Upper lobe of left lung (tissue), 6 donors: ENCODE results near the gene SLC25A31. TPM values are rescaled to one million over a fixed set of nuclear protein-coding genes. Genes with fewer than 3 reads are reported as not detected.

Experiments
- ATAC-seq, 2 donors: fragments of 200-7000 bp; cut with Tn5 transposase; one replicate each; pipeline ENCODE4 v1.9.1; 2022; ENCODE audit warnings: mild to moderate bottlenecking in 2 of 2, moderate library complexity in 2 of 2; ENCODE audit not compliant: low FRiP score in 2 of 2
- DNase-seq, 2 donors: peaks; one replicate each; pipeline ENCODE4 v3.0.0-alpha.2; 2019 to 2020
- H3K27ac ChIP-seq, 4 donors: fragments of 200-600 bp; sonication (generic); one replicate each; pipeline ENCODE4 v1.5.1; 2016 to 2019
- H3K27me3 ChIP-seq, 4 donors: fragments of 200-600 bp; sonication (generic); one replicate each; pipeline ENCODE4 v1.5.1; 2017 to 2019
- H3K36me3 ChIP-seq, 4 donors: fragments of 200-600 bp; sonication (generic); one replicate each; pipeline ENCODE4 v1.5.1; 2016 to 2019
- H3K4me1 ChIP-seq, 4 donors: fragments of 200-600 bp; sonication (generic); one replicate each; pipeline ENCODE4 v1.5.1; 2018 to 2019
- H3K4me3 ChIP-seq, 4 donors: fragments of 200-600 bp; sonication (generic); one replicate each; pipeline ENCODE4 v1.5.1; 2017 to 2019; ENCODE audit warnings: mild to moderate bottlenecking in 2 of 4, moderate library complexity in 1 of 4
- H3K9me3 ChIP-seq, 4 donors: fragments of 200-600 bp; sonication (generic); one replicate each; pipeline ENCODE4 v1.5.1; 2018 to 2019
- CTCF ChIP-seq, 6 experiments: fragments of 450-650 bp in 4 of 6; fragments of 200-600 bp in 2 of 6; sonication (generic) in 2 of 6; IDR thresholded peaks; one replicate each; pipeline ENCODE4 v1.5.1; 2016 to 2019; ENCODE audit warnings: antibody characterized with exemption in 6 of 6
- EP300 ChIP-seq, 4 donors: sonication (generic); formaldehyde crosslinking; IDR thresholded peaks; one replicate each; pipeline ENCODE4 v1.5.1; 2017; ENCODE audit warnings: antibody characterized with exemption in 4 of 4, control low read depth in 2 of 4
- POLR2A ChIP-seq, 4 donors: fragments of 450-650 bp; IDR thresholded peaks; one replicate each; pipeline ENCODE4 v1.5.1; 2016 to 2017; ENCODE audit warnings: antibody characterized with exemption in 4 of 4, mild to moderate bottlenecking in 2 of 4
- POLR2AphosphoS5 ChIP-seq, 2 donors: sonication (generic); formaldehyde crosslinking; IDR thresholded peaks; one replicate each; pipeline ENCODE4 v1.5.1; 2017; ENCODE audit warnings: antibody characterized with exemption in 2 of 2
- WGBS, 2 donors: methylation state at CpG; one replicate each; pipeline ENCODE4 v1.1.5; 2017 to 2018; 5-methylcytosine and 5-hydroxymethylcytosine counted together
- total RNA-seq, 6 donors: library from RNA; depleted of rRNA in 4 of 6; stranded (reverse); fragments of >200 nt in 4 of 6; gene quantifications; one replicate each; pipeline versions ENCODE4 v1.1.0 to v1.2.1, GENCODE V29; 2016 to 2021
- donor health status: DM: no; HTN: no; CAD: no; lungs with moderate emphysema.
- donor health status: DM: no; HTN: yes; CAD: no; lungs with severe emphysema.

SLC25A31 gene
- total RNA-seq, 6 donors from 2014 or later: not detected

GRCh38 chr4:127783955-127784770, 54.0 kb downstream of the SLC25A31 start:
- TF ChIP-seq POLR2AphosphoS5 (IDR thresholded peaks at IDR 0.05) (no peak), CTCF (IDR thresholded peaks at IDR 0.05) (no peak), EP300 (IDR thresholded peaks at IDR 0.05) (no peak), POLR2A (IDR thresholded peaks at IDR 0.05) (no peak)
- WGBS, 2 donors: 83 to 84% methylated on average over 9 of the region's 9 CpGs
- no peaks in the 10 kb centered on the region for H3K9me3 ChIP-seq
- ATAC-seq: no peak
- H3K27ac ChIP-seq: no peak overlapping the region
- H3K36me3 ChIP-seq: no peaks in the 10 kb centered on the region
- H3K4me3 ChIP-seq: no peak overlapping the region
- DNase-seq: no peak
- H3K4me1 ChIP-seq: peaks cover 0 to 21% (median 11%) of the 10 kb centered on the region in 4 donors
- no peaks in the 10 kb centered on the region for H3K27me3 ChIP-seq

- H3K4me3 ChIP-seq: no peak overlapping the region
- H3K9me3 ChIP-seq: no peaks in the 10 kb centered on the region
- 71 to 85% methylated on average over 2 of the region's 2 CpGs for WGBS, 2 donors
- H3K4me1 ChIP-seq: no peaks in the 10 kb centered on the region
- no peak for ATAC-seq
- DNase-seq: no peak
- no peaks in the 10 kb centered on the region for H3K27me3 ChIP-seq
- no peak overlapping the region for H3K27ac ChIP-seq
- H3K36me3 ChIP-seq: no peaks in the 10 kb centered on the region
- TF ChIP-seq POLR2AphosphoS5 (IDR thresholded peaks at IDR 0.05): no peak
- peak in 2 of 6 experiments; percentile 6 to 16 for TF ChIP-seq CTCF (IDR thresholded peaks at IDR 0.05)
Measured at GRCh38 chr4:127788517-127788916, 58.3 kb downstream of the SLC25A31 start.

DNA sequence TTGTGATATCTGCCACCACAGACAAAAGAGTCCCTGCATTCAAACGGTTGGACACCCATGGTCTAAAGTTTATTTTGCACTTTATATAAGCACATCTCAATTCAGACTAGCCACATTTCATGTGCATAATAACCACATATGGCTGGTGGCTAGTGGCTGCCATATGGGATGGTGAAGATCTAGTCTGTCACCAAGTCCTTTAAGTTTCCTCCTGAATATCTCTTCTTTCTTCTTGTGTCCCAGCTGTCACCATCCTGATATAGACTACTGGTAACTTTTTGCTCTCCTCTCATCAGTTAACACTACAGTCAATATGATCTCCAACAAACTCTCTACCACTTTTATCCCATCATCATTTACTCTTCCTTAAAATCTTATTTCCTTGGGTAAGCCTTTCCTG, 61.2 kb downstream of the SLC25A31 start:
- 73 to 75% methylated on average over 1 of the region's 1 CpG for WGBS, 2 donors
- ATAC-seq: no peak
- Histone ChIP-seq H3K27me3 (no peaks in the 10 kb centered on the region), H3K36me3 (no peaks in the 10 kb centered on the region), H3K4me1 (no peaks in the 10 kb centered on the region), H3K27ac (no peak overlapping the region), H3K9me3 (no peaks in the 10 kb centered on the region), H3K4me3 (no peak overlapping the region)
- no peak for DNase-seq
- no peak for TF ChIP-seq EP300 (IDR thresholded peaks at IDR 0.05)
- TF ChIP-seq CTCF (IDR thresholded peaks at IDR 0.05): no peak
- no peak for TF ChIP-seq POLR2A (IDR thresholded peaks at IDR 0.05)
- no peak for TF ChIP-seq POLR2AphosphoS5 (IDR thresholded peaks at IDR 0.05)

DNA sequence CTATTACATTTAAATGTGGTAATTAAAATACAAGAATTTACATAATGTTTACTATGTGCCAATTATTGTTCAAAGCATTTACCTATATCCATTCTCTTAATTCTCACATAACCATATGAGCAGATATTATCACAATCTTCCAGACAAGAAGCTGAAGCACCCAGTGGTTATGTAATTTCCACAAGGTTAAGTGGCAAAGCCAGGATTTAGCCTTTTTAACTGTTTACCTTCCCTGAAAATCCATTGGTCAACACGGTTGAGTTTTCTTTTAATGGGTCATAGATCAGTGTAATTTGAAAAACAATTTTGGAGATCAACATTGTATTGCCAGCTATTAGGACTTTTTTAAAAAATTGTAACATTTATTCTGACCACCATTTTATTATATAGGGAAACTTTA, 63.3 kb downstream of the SLC25A31 start:
- H3K27me3 ChIP-seq: no peaks in the 10 kb centered on the region
- 61 to 63% methylated on average over 1 of the region's 1 CpG for WGBS, 2 donors
- H3K36me3 ChIP-seq: no peaks in the 10 kb centered on the region
- H3K4me3 ChIP-seq: no peak overlapping the region
- no peaks in the 10 kb centered on the region for H3K9me3 ChIP-seq
- no peaks in the 10 kb centered on the region for H3K4me1 ChIP-seq
- TF ChIP-seq EP300 (IDR thresholded peaks at IDR 0.05): no peak
- TF ChIP-seq CTCF (IDR thresholded peaks at IDR 0.05): no peak
- TF ChIP-seq POLR2A (IDR thresholded peaks at IDR 0.05): no peak
- no peak for TF ChIP-seq POLR2AphosphoS5 (IDR thresholded peaks at IDR 0.05)
- no peak for DNase-seq
- ATAC-seq: no peak
- H3K27ac ChIP-seq: no peak overlapping the region

DNA sequence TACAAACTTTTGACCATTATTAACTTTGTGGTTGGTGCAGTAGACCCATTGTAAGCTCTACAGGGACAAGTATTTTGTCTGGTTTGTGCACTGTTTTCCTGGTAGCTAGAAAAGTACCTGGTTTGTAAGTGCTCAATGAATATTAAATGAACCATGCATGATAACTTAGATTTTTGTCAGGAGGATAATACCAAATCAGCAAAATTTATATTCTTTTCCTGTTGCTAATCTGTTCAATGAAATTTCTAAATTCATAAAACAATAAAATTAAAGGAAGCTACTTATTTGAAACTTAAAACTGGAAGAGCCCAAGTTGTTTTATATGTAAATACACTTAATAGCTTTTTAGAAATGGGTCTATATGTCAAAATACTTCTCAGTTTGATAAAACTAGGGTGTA, 69.5 kb downstream of the SLC25A31 start:
- Histone ChIP-seq H3K36me3 (no peaks in the 10 kb centered on the region), H3K9me3 (no peaks in the 10 kb centered on the region), H3K4me1 (no peaks in the 10 kb centered on the region), H3K27ac (no peak overlapping the region), H3K27me3 (no peaks in the 10 kb centered on the region), H3K4me3 (no peak overlapping the region)
- ATAC-seq: no peak
- TF ChIP-seq EP300 (IDR thresholded peaks at IDR 0.05): no peak
- no peak for TF ChIP-seq POLR2A (IDR thresholded peaks at IDR 0.05)
- DNase-seq: no peak
